Measurements from ENCODE around the gene PRKRIP1.

Gene PRKRIP1

DNA sequence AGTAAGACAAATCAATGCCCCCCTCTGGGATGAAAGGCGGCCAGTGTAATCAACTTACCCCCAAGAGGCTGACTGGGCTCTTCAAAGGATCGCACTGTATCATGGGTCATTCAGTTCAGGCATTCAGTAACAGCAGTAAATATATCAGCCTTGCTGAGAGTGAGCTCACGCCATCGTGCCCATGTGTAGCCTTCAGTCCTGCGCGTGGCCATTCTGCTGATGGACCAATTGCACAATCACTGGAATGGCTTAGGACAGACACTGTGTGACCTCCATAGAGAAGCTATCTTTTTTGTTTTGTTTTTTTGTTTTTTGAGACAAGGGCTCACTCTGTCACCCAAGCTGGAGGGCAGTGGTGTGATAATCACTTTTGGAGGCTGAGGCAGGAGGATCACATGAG is 9.1 kb upstream of the PRKRIP1 start:
- DNase-seq (ENCODE audit: low spot score) = no peak
- Histone ChIP-seq H3K4me3 (no peak overlapping the region), H3K27ac (no peak overlapping the region)
- TF ChIP-seq, protein P1, sequence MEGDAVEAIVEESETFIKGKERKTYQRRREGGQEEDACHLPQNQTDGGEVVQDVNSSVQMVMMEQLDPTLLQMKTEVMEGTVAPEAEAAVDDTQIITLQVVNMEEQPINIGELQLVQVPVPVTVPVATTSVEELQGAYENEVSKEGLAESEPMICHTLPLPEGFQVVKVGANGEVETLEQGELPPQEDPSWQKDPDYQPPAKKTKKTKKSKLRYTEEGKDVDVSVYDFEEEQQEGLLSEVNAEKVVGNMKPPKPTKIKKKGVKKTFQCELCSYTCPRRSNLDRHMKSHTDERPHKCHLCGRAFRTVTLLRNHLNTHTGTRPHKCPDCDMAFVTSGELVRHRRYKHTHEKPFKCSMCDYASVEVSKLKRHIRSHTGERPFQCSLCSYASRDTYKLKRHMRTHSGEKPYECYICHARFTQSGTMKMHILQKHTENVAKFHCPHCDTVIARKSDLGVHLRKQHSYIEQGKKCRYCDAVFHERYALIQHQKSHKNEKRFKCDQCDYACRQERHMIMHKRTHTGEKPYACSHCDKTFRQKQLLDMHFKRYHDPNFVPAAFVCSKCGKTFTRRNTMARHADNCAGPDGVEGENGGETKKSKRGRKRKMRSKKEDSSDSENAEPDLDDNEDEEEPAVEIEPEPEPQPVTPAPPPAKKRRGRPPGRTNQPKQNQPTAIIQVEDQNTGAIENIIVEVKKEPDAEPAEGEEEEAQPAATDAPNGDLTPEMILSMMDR (IDR thresholded peaks at IDR 0.05) = no peak

GRCh38 chr7:102389810-102390209 is 6.4 kb upstream of the PRKRIP1 start:
- no peak for DNase-seq (ENCODE audit: low spot score)
- Histone ChIP-seq H3K27ac (no peak overlapping the region), H3K4me3 (no peak overlapping the region)
- TF ChIP-seq, protein P1 (IDR thresholded peaks at IDR 0.05) = no peak

GRCh38 chr7:102390697-102391484 is 5.3 kb upstream of the PRKRIP1 start:
- Histone ChIP-seq H3K4me3 (no peak overlapping the region), H3K27ac (no peak overlapping the region)
- TF ChIP-seq, protein P1 (IDR thresholded peaks at IDR 0.05) = peak; percentile 94
- DNase-seq (ENCODE audit: low spot score) = peak; percentile 84

- no peak overlapping the region for H3K4me3 ChIP-seq
Measured at GRCh38 chr7:102392330-102392729, 3.8 kb upstream of the PRKRIP1 start.

DNA sequence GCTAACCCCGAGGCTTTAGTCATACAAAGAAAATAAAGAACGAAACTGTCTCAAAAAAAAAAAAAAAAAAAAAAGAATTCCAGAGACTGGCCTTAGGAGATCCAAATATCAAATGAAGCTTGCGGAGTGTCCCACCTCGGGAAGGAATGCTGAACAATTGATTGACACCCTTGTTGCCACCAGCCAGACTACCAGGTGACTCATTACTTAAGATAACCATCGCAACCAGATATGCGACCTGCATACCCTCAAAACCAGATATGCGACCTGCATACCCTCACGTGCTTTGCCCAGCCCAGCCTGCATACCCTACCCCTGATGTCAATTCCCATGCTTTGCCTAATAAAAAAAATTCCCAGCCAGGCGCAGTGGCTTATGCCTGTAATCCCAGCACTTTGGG is 2.7 kb upstream of the PRKRIP1 start:
- no peak for DNase-seq (ENCODE audit: low spot score)
- H3K4me3 ChIP-seq = no peak overlapping the region
- no peak overlapping the region for H3K27ac ChIP-seq
- TF ChIP-seq, protein P1 (IDR thresholded peaks at IDR 0.05) = no peak

More at GRCh38 chr7:102392330-102392729, 3.8 kb upstream of the PRKRIP1 start:
- TF ChIP-seq, protein P1 (IDR thresholded peaks at IDR 0.05) = no peak
- no peak overlapping the region for H3K27ac ChIP-seq
- no peak for DNase-seq (ENCODE audit: low spot score)

DNA sequence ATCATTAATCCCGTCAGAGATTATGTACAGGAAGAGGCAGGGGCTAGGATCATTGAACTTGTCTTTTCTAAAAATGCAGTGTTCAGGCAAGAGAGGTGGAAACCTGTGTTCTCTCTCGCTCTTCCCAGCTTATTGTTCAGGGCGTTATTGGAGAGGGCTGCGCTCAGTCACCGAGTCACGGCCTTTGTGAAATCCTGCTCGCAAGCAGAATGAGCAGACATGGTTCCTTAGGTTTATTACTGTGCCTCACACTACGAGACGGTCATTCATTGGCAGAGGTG is 631 bp upstream of the PRKRIP1 start:
- DNase-seq (ENCODE audit: low spot score) = no peak
- peak overlapping the region; percentile 96 for H3K4me3 ChIP-seq
- peak overlapping the region; percentile 63 to 89 for H3K27ac ChIP-seq
- TF ChIP-seq, protein P1 (IDR thresholded peaks at IDR 0.05) = no peak

GRCh38 chr7:102396710-102397019 is 502 bp downstream of the PRKRIP1 start:
- TF ChIP-seq, protein P1 (IDR thresholded peaks at IDR 0.05) = no peak
- H3K27ac ChIP-seq = peak overlapping the region; percentile 63 to 89
- no peak for DNase-seq (ENCODE audit: low spot score)
- H3K4me3 ChIP-seq = peak overlapping the region; percentile 96
